ENCODE measurements around the gene CLCF1. TPM values are rescaled to one million over a fixed set of nuclear protein-coding genes. Genes with fewer than 3 reads are reported as not detected.
A peak's percentile ranks its signal among the peaks of the same experiment; 100 is the strongest.
"Not testable (repeated sequence)": the region's sequence is repeated elsewhere in the genome, so short reads cannot be mapped to it uniquely, and the experiment has no call there.

Gene CLCF1
- total RNA-seq, 4 donors from 2014 or later, result 6.1 to 21.7 (median 9.4) TPM

DNA sequence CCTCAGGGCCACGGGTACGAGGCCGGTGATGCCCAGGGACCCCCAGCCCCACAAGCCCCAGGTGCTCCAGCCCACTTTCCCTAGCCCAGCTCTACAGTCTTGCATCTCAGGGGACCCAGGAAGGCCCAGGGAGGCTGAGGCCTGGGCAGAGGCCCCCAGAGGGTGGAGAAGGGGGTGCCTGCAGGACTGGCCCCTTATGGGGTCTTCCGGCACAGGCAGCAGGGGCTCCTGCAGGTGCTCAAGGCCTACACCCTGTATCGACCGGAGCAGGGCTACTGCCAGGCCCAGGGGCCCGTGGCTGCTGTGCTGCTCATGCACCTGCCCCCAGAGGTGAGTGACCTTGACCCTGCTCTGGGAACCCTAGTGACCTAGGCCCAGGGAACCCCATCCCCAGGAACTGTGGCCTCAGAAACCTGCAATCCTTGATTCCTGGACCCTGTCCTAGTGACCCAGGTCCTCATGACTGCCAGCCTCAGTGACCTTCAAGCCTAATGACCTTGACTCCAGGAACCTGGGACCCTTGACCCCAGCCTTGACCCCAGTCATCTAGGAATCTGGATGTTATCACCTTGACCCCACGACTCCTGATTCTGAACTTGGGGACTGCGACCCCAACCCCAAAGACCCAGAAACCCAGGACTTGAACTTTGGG is 32.4 kb upstream of the CLCF1 start:
- WGBS, 2 donors (ENCODE audit: low coverage in 1 of 2), result no CpG with 5 or more reads among the region's 9 CpGs
- H3K4me3 ChIP-seq, result no peak overlapping the region
- TF ChIP-seq, protein P1, sequence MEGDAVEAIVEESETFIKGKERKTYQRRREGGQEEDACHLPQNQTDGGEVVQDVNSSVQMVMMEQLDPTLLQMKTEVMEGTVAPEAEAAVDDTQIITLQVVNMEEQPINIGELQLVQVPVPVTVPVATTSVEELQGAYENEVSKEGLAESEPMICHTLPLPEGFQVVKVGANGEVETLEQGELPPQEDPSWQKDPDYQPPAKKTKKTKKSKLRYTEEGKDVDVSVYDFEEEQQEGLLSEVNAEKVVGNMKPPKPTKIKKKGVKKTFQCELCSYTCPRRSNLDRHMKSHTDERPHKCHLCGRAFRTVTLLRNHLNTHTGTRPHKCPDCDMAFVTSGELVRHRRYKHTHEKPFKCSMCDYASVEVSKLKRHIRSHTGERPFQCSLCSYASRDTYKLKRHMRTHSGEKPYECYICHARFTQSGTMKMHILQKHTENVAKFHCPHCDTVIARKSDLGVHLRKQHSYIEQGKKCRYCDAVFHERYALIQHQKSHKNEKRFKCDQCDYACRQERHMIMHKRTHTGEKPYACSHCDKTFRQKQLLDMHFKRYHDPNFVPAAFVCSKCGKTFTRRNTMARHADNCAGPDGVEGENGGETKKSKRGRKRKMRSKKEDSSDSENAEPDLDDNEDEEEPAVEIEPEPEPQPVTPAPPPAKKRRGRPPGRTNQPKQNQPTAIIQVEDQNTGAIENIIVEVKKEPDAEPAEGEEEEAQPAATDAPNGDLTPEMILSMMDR (IDR thresholded peaks at IDR 0.05), result no peak
- TF ChIP-seq EP300 (IDR thresholded peaks at IDR 0.05) (no peak), POLR2A (IDR thresholded peaks at IDR 0.05) (no peak), POLR2AphosphoS5 (IDR thresholded peaks at IDR 0.05) (no peak)
- H3K9me3 ChIP-seq, result no peaks in the 10 kb centered on the region
- no peak for ATAC-seq
- H3K27me3 ChIP-seq, result peaks cover 78% of the 10 kb centered on the region
- no peaks in the 10 kb centered on the region for H3K36me3 ChIP-seq
- H3K27ac ChIP-seq, result no peak overlapping the region
- peaks cover 0 to 40% (median 2%) of the 10 kb centered on the region in 3 donors for H3K4me1 ChIP-seq

DNA sequence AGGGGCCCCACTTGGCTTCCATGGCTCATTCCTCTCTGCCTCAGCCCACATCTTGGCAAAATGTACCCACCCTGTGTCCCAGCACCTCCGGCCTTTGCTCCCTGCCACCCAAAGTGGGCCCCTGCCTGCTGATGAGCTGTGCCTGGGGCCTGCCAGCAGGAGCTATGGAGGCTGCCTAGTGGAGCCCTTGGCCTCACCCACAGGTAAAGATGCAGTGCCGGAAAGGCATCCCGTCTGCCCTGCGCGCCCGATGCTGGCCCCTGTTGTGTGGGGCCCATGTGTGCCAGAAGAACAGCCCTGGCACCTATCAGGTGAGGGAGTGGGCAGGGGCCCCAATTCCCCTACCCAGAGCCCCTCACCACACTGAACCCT is 31.8 kb upstream of the CLCF1 start:
- Histone ChIP-seq H3K4me1 (peaks cover 0 to 43% (median 8%) of the 10 kb centered on the region in 3 donors), H3K4me3 (no peak overlapping the region), H3K9me3 (no peaks in the 10 kb centered on the region), H3K27ac (no peak overlapping the region), H3K36me3 (peaks cover 0 to 4% of the 10 kb centered on the region in 2 donors), H3K27me3 (peaks cover 71% of the 10 kb centered on the region)
- no peak for ATAC-seq
- TF ChIP-seq, protein P1 (IDR thresholded peaks at IDR 0.05), result no peak
- no peak for TF ChIP-seq EP300 (IDR thresholded peaks at IDR 0.05)
- no peak for TF ChIP-seq POLR2A (IDR thresholded peaks at IDR 0.05)
- TF ChIP-seq POLR2AphosphoS5 (IDR thresholded peaks at IDR 0.05), result no peak
- WGBS, 2 donors (ENCODE audit: low coverage in 1 of 2), result no CpG with 5 or more reads among the region's 6 CpGs

DNA sequence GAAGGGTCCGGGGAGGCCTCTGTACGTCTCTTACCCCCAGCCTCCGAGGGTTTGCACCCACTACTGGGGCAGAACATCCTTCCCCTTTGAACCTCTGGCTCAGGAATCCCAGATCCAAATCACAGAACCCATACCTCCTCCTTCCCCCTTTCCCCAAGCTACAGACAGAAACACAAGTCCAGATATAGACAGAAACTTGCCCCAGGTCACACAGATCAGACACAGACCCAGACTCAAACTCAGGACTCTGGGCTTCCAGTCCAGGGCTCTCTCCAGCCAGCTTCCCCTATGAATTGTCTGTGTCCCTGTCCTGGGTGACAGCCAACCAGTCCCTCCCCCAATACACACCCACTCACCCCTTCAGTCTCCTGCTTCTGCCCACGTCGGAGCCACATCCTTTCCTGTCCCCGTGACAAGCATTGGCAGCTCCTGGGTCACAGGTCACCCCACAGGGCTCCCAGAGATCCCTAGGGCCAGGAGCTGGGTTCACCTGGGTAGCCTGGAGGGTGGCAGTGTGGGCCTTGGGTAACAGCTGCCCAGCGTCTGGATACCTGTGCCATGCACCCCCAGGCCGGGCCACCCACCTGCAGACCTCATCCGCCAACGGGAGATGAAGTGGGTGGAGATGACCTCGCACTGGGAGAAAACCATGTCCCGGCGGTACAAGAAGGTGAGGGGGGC is 31.3 kb upstream of the CLCF1 start:
- peaks cover 66% of the 10 kb centered on the region for H3K27me3 ChIP-seq
- no peak for TF ChIP-seq POLR2A (IDR thresholded peaks at IDR 0.05)
- TF ChIP-seq, protein P1 (IDR thresholded peaks at IDR 0.05), result no peak
- no peak for TF ChIP-seq EP300 (IDR thresholded peaks at IDR 0.05)
- TF ChIP-seq POLR2AphosphoS5 (IDR thresholded peaks at IDR 0.05), result no peak
- H3K36me3 ChIP-seq, result peaks cover 0 to 9% of the 10 kb centered on the region in 2 donors
- ATAC-seq, result no peak
- peaks cover 0 to 43% (median 14%) of the 10 kb centered on the region in 3 donors for H3K4me1 ChIP-seq
- peak overlapping the region in 1 of 2 donors; percentile 26 for H3K4me3 ChIP-seq
- no peak overlapping the region for H3K27ac ChIP-seq
- WGBS, 2 donors (ENCODE audit: low coverage in 1 of 2), result 47 to 50% methylated on average over 1 to 6 of the region's 13 CpGs
- H3K9me3 ChIP-seq, result no peaks in the 10 kb centered on the region

DNA sequence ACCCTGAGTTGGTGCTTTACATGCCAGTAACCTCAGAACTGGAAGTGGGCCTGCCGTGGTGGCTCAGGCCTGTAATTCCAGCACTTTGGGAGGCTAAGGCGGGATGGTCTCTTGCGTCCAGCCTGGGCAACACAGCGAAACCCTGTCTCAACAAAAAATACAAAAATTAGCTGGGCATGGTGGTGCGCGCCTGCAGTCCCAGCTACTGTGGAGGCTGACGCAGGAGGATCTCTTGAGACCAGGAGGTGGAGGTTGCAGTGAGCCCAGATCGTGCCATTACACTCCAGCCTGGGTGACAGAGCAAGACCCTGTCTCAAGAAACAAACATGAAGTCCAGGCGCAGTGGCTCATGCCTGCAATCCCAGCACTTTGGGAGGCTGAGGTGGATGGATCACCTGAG is 29.7 kb upstream of the CLCF1 start:
- WGBS, 2 donors (ENCODE audit: low coverage in 1 of 2), result 80 to 89% methylated on average over 1 to 3 of the region's 9 CpGs
- H3K27ac ChIP-seq, H3K9me3 ChIP-seq, H3K4me3 ChIP-seq, ATAC-seq: not testable (repeated sequence)
- Histone ChIP-seq H3K36me3 (peaks cover 0 to 25% of the 10 kb centered on the region in 2 donors), H3K27me3 (peaks cover 50% of the 10 kb centered on the region), H3K4me1 (peaks cover 0 to 49% (median 18%) of the 10 kb centered on the region in 3 donors)

DNA sequence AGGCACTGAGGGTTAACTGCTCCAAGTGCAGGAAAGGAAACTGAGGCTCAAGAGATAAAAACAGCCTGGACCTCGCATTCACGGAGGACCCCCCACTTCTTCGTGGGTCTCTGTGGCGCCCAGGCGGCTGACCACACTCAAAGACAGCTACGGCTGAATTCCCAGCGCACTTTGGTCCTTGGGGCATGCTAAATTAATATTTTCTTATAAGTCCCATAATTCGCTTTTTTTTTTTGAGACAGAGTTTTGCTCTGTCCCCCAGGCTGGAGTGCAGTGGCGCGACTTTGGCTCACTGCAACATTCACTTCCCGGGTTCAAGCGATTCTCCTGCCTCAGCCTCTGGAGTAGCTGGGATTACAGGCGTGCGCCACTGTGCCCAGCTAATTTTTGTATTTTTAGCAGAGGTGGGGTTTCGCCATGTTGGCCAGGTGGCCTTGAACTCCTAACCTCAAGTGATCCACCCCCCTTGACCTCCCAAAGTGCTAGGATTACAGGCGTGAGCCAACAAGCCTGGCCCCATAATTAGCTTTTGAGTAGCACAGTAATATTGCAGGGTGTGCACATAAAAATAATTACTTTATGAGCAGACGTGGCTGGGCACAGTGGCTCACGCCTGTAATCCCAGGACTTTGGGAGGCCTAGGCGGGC is 28.9 kb upstream of the CLCF1 start:
- Histone ChIP-seq H3K4me1 (peaks cover 0 to 56% (median 18%) of the 10 kb centered on the region in 3 donors), H3K27ac (peak overlapping the region; percentile 25 to 97 (median 96)), H3K4me3 (peak overlapping the region; percentile 17 to 94), H3K36me3 (peaks cover 0 to 32% of the 10 kb centered on the region in 2 donors), H3K27me3 (peaks cover 43% of the 10 kb centered on the region)
- WGBS, 2 donors (ENCODE audit: low coverage in 1 of 2), result 71 to 76% methylated on average over 7 to 11 of the region's 19 CpGs
- not testable (repeated sequence) for H3K9me3 ChIP-seq, ATAC-seq
